NCI-H2227 treated with DMSO at 0.1 percent for 48 hours (cell line): ENCODE measurements around the gene ECD.
"Not testable (repeated sequence)": the region's sequence is repeated elsewhere in the genome, so short reads cannot be mapped to it uniquely, and the experiment has no call there.

Experiments
- DNase-seq: peaks from one replicate; lab custom pipeline; 2025; lab: John Stamatoyannopoulos, UW

The ECD gene

DNA sequence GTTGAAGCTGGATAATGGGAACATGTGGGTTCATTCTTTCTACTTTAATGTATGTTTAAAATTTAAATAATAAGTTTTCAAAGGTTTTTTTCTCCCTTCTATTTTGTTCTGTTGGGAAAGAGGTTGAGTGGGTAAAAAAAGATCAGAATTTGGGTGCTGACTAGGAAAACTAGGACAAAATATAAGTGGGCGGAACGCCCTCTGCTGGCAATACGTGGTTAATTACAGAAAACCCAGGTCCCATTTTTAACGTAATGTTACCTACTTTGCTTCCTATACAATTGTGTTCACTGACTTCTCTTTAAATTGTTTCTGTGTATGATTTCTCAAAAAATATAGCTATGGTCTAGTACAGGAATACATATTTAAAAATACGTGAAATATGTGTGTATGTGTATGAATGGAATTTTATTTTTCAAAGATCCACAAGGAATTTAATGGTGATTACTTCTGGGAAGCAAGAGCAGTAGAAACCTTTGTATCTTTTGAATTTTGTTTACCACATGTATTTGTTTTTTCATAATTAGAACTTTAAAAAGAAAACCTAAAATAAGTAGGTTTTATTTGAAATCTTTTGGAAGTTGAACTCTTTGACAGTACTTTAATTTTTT lies 8.7 kb downstream of the ECD start:
- peak; percentile 5 for DNase-seq

- no peak for DNase-seq
These were observed 11.8 kb downstream of the ECD start for GRCh38 chr10:73156054-73156453.

- DNase-seq = no peak
These were observed 15.8 kb downstream of the ECD start for GRCh38 chr10:73152009-73152408.

- DNase-seq = not testable (repeated sequence)
These were observed 17.0 kb downstream of the ECD start for GRCh38 chr10:73150633-73151413.

DNA sequence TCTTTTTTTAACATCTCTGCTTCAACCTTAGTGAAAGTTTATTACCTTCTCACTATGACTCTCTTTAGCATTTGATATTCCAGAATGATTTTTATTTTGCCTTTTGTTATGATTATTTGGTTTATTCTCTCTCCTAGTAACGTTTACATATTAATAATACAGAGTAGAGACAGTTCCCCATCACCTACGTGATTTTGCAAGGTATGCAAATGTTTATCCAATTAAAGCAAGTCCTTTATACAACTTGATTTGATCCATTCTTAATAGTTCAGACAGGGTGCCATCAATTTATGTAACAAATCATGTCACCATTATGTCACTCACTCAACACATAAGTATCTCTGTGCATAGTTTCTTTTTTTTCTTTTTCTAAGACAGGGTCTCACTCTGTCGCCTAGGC lies 26.2 kb downstream of the ECD start:
- no peak for DNase-seq

GRCh38 chr10:73139251-73139650 lies 28.6 kb downstream of the ECD start:
- no peak for DNase-seq

DNA sequence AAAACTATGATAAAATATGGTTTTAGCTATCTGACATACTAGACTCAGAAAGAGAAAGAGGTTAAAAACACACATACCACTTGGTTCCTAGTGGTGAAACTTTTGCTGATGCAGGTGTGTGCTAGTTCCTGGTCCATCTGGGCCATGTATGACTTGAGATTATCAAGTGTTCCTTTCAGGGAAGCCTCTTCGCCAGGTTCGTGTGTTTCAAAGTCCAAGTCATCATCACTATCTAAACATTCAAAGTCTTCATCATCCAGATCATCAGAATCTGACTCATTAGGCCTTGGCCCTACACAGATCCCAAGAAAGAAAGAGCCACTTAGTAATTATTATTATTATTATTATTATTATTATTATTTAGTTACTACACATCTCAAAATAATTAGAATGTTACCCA lies 31.2 kb downstream of the ECD start:
- DNase-seq = no peak

DNA sequence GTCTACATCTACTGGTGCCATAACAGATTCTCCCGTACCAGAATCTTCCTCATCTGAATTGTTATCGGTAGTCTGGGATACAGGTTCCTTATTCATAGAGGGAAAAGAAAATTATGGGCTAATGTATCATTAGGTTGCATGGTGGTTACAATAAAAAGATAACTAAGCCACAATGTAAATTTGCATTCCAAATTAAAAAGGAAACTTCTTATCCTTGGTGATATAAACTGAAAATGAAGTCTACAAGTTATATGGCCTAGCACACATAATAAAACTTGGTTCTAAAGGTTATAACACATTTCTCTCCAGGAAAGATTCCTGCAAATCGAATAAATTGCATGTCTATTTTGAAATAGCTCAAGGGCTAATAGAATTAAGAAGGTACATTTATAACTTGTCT lies 33.1 kb downstream of the ECD start:
- no peak for DNase-seq

DNA sequence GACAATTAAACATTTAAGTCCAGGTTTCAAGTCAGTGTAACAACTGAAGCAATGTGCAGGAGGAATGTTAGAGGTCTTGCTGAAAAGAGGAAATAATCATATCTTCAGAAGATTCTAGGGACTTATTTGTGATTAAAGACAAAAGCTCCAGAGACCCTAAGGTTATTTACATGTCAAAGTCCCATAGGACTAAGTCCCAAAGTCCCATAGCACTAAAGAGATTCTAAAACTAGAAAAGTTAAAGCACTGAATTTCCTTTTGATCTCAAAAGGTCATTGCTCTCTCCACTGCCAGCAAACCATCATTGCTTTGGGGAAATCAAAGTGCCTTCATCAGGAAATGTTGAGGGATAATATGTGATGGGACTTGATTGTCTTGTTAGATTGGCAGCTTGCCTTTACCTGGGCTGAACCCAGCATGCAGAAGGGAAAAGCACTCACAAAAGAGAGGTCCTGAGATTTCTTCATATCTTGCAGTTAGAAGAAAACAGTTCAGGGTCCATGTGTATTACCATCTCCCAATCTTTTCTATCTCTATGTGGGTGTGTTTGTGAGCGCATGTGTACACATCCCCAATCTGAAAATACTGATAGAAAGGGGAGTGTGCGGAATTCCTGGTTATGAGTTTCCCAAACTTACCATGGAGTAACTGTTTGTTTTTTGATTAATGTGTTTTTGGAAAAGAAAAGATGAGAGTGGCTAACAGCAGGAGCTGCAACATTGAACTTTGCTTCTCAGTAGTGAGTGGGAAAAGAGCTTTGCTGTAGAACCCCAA lies 35.7 kb downstream of the ECD start:
- no peak for DNase-seq

GRCh38 chr10:73131301-73131700 lies 36.5 kb downstream of the ECD start:
- no peak for DNase-seq

GRCh38 chr10:73126343-73126742 lies 41.5 kb downstream of the ECD start:
- no peak for DNase-seq

DNA sequence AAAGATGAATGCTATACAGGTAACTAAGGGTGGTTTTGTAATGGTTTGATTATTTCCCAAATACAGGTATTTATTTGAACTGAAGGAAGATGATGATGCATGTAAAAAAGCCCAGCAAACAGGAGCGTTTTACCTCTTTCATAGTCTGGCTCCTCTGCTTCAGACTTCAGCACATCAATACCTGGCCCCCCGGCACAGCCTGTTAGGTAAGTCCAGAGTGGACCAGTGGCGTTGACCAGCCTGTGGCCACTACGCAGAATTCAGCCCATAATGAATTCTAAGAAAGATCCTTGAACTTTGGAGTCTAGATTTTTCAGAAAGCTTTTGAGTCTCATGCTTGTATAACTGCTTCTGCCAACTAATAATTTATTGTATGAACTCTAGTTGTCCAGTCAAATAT lies 47.9 kb downstream of the ECD start:
- DNase-seq = no peak

DNA sequence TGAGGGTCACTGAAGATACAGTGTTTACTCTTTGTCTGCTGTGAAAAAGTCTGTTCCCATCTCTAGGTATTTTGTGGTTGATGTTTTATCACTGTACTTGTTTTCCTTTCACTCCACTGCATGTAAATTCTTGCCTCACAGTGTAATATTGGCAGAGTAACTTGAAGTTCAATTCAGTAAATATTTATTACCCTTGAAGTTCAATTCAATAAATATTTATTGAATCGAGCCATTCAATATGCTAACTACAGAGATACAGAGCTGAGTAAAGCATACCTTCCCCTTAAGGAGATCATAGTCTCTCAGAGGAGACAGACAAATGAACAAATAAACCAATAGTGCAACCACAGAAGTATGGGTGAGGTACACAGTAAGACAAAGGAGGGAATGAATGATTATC lies 48.4 kb downstream of the ECD start:
- DNase-seq = no peak

DNA sequence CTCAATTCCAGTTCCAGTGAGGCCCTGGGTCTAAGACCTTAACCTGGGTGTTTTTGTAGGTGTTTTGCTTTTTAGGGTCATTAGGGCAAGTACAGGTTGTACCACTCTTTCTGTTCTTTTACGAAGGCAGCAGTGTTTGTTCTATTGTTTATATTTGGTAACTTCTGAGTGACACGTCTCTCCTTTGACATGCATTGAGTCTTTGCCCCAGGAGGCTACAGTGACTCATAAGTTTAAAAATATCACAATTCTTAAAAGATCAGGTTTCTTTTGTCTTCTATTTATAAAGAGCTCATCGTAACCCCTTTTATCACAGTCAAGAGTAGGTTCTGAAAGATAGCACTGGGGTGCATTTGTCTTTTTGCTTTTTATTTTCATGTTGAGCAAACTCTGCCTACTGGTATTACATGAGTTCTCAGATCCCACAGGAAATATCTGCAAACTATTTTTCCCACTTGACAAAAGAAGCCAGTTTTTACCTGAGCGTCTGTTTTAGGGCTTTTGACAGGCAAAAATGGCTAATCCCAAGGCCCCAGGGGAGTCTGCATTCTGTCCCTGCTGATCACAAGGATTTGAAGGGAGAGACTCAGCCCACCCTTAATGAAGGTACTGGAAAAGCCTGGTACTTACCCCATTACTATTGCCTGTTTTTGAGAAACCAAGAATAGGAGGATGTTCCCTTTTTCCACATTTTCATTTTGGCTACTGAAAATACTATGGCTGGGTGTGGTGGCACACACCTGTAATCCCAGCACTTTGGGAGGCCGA lies 49.6 kb downstream of the ECD start:
- DNase-seq = no peak

GRCh38 chr10:73116017-73116416 lies 51.8 kb downstream of the ECD start:
- no peak for DNase-seq

- no peak for DNase-seq
These were observed 54.3 kb downstream of the ECD start for GRCh38 chr10:73113551-73113950.

- not testable (repeated sequence) for DNase-seq
These were observed 55.8 kb downstream of the ECD start for GRCh38 chr10:73112032-73112431.

- peak; percentile 50 for DNase-seq
These were observed 57.4 kb downstream of the ECD start, which contains the start of gene NUDT13 for GRCh38 chr10:73110345-73110849. Gene NUDT13 (plus strand): TSS chr10:73110455. CDS start chr10:73114366, 3,911 bp downstream.

- not testable (repeated sequence) for DNase-seq
These were observed 58.6 kb downstream of the ECD start for GRCh38 chr10:73109248-73109652.

GRCh38 chr10:73106301-73106700 lies 61.5 kb downstream of the ECD start:
- no peak for DNase-seq

GRCh38 chr10:73099141-73099540 lies 68.7 kb downstream of the ECD start:
- no peak for DNase-seq

- DNase-seq = peak; percentile 18
These were observed 70.5 kb downstream of the ECD start for GRCh38 chr10:73097305-73097670.
